GM12873 (cell line): Measurements from ENCODE around the gene PHAF1.

Experiments used
- CTCF ChIP-seq: IDR thresholded peaks from 2 replicates; pipeline ENCODE4 v1.5.1; 2012; ENCODE audit warnings: low read depth, mild to moderate bottlenecking, moderate library complexity, low read length, control low read depth; ENCODE audit not compliant: insufficient read depth; ENCODE audit errors: missing control alignments

Gene PHAF1

GRCh38 chr16:67173808-67174705 is 64.3 kb downstream of the PHAF1 start:
- TF ChIP-seq CTCF: peak; percentile 29

GRCh38 chr16:67174706-67175231 is 65.0 kb downstream of the PHAF1 start:
- no peak for TF ChIP-seq CTCF

- no peak for TF ChIP-seq CTCF
Measured at GRCh38 chr16:67176662-67177061, 66.9 kb downstream of the PHAF1 start.

- TF ChIP-seq CTCF: no peak
Measured at GRCh38 chr16:67177743-67178699, 68.3 kb downstream of the PHAF1 start.

- TF ChIP-seq CTCF: peak; percentile 33
Measured at GRCh38 chr16:67179421-67180080, 69.8 kb downstream of the PHAF1 start.

- TF ChIP-seq CTCF: no peak
Measured at GRCh38 chr16:67180166-67180565, 70.4 kb downstream of the PHAF1 start.
